ENCODE measurements around the gene TMED9. TPM values are rescaled to one million over a fixed set of nuclear protein-coding genes. Genes with fewer than 3 reads are reported as not detected.

TMED9 gene
- total and polyA plus RNA-seq, 10 of the 15 experiments (the other 5 are each of a cell fraction or from before 2014, with no cell fraction given), result 35.7 to 144 (median 105) TPM

DNA sequence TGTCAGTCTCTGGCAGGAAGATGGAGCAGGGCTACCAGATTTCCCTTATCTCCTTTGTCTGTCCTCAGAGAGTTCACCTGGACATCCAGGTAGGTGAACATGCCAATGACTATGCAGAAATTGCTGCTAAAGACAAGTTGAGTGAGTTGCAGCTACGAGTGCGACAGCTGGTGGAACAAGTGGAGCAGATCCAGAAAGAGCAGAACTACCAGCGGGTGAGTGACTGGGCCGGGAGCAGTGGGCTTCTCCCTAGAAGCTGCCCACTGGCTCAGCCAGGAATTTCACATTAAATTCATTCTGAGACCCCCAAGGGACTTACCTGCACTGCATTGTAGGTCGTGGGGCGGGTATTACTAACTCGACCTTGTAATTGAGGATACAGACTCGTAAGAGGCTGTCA lies 2.1 kb downstream of the TMED9 start (continued):
- no peak for TF ChIP-seq SKIL (IDR thresholded peaks at IDR 0.05; ENCODE audit: low read depth, poor library complexity, severe bottlenecking)

GRCh38 chr5:177595026-177595585 lies 3.1 kb downstream of the TMED9 start:
- Histone ChIP-seq H3K36me3 (ENCODE audit: control insufficient read depth in 2 of 2, insufficient read depth in 2 of 2, low read length in 1 of 2) (peaks cover 14 to 30% of the 10 kb centered on the region in 2 experiments; a peak in 3 of 4 replicates), H3K27me3 (replicated peaks in 1 of 2; ENCODE audit: control insufficient read depth in 2 of 2, insufficient read depth in 2 of 2, low read length in 1 of 2) (no peaks in the 10 kb centered on the region), H4K20me1 (ENCODE audit: control insufficient read depth, insufficient read depth) (no peaks in the 10 kb centered on the region), H2AFZ (ENCODE audit: control insufficient read depth, low read depth, low read length) (no peak overlapping the region), H3K9me3 (replicated peaks; ENCODE audit: control insufficient read depth, insufficient read depth, low read length) (no peaks in the 10 kb centered on the region), H3K27ac (ENCODE audit: control insufficient read depth, insufficient read depth) (no peak overlapping the region), H3K79me2 (ENCODE audit: control insufficient read depth, insufficient read depth, low read length) (peaks cover 23% of the 10 kb centered on the region), H3K4me3 (no peak overlapping the region), H3K9ac (ENCODE audit: control insufficient read depth, insufficient read depth, low read length) (no peak overlapping the region), H3K4me2 (ENCODE audit: control insufficient read depth, insufficient read depth) (no peak overlapping the region), H3K4me1 (ENCODE audit: control insufficient read depth, insufficient read depth, low read length) (peaks cover 8% of the 10 kb centered on the region)
- intact Hi-C loops (cut with micrococcal nuclease; ENCODE audit: unreplicated experiment), result loop anchor here (10.0 kb wide), 1 partner anchor 290 kb away; the partner anchor contains the start of genes PRELID1 and RAB24
- SMC1A ChIA-PET (ENCODE audit: uncharacterized antibody, unreplicated experiment), result no interaction called here
- FAIRE-seq, result no peak
- no peak for DNase-seq (ENCODE audit: low read depth, low spot score)
- RAD21 ChIA-PET (ENCODE audit: unreplicated experiment), result no interaction called here
- TF ChIP-seq NBN (IDR thresholded peaks at IDR 0.05) (no peak), LARP7 (IDR thresholded peaks at IDR 0.05) (no peak)
- TF ChIP-seq, protein P1, sequence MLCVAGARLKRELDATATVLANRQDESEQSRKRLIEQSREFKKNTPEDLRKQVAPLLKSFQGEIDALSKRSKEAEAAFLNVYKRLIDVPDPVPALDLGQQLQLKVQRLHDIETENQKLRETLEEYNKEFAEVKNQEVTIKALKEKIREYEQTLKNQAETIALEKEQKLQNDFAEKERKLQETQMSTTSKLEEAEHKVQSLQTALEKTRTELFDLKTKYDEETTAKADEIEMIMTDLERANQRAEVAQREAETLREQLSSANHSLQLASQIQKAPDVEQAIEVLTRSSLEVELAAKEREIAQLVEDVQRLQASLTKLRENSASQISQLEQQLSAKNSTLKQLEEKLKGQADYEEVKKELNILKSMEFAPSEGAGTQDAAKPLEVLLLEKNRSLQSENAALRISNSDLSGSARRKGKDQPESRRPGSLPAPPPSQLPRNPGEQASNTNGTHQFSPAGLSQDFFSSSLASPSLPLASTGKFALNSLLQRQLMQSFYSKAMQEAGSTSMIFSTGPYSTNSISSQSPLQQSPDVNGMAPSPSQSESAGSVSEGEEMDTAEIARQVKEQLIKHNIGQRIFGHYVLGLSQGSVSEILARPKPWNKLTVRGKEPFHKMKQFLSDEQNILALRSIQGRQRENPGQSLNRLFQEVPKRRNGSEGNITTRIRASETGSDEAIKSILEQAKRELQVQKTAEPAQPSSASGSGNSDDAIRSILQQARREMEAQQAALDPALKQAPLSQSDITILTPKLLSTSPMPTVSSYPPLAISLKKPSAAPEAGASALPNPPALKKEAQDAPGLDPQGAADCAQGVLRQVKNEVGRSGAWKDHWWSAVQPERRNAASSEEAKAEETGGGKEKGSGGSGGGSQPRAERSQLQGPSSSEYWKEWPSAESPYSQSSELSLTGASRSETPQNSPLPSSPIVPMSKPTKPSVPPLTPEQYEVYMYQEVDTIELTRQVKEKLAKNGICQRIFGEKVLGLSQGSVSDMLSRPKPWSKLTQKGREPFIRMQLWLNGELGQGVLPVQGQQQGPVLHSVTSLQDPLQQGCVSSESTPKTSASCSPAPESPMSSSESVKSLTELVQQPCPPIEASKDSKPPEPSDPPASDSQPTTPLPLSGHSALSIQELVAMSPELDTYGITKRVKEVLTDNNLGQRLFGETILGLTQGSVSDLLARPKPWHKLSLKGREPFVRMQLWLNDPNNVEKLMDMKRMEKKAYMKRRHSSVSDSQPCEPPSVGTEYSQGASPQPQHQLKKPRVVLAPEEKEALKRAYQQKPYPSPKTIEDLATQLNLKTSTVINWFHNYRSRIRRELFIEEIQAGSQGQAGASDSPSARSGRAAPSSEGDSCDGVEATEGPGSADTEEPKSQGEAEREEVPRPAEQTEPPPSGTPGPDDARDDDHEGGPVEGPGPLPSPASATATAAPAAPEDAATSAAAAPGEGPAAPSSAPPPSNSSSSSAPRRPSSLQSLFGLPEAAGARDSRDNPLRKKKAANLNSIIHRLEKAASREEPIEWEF (IDR thresholded peaks at IDR 0.05; ENCODE audit: insufficient replicate concordance, low read depth, low read length), result no peak
- no peak for ATAC-seq
- in situ Hi-C loops (cut with MboI), result no loop called here
- no TSS peak for BruUV-seq (replicated peaks)
- POLR2A ChIA-PET, result no interaction called here
- CTCF ChIA-PET, result interaction anchor here (0.7 kb wide), 1 partner anchor 272 kb away, joined by 3 read pairs; no protein-coding TSS in a partner anchor
- over 99% methylated on average over 8 of the region's 8 CpGs for WGBS (ENCODE audit: insufficient coverage, insufficient replicate concordance, low lambda C conversion rate, missing lambda C conversion rate)
